GM12878 (cell line): ENCODE measurements around the gene SEC31B. TPM values are rescaled to one million over a fixed set of nuclear protein-coding genes. Genes with fewer than 3 reads are reported as not detected.

ENCODE experiments used
- CEBPB ChIP-seq, 2 experiments: fragments of 150-350 bp in 1 of 2; IDR thresholded peaks; 2 replicates each; pipeline ENCODE4 v1.6.1; 2012 to 2014; ENCODE audit warnings: low read depth in 2 of 2, low read length in 2 of 2, borderline replicate concordance in 1 of 2, inconsistent platforms in 1 of 2
- POLR2A ChIP-seq: IDR thresholded peaks from 2 replicates; pipeline ENCODE4 v1.6.1; 2011; ENCODE audit warnings: low read depth, mild to moderate bottlenecking, low read length
- TCF3 ChIP-seq: IDR thresholded peaks from 2 replicates; pipeline ENCODE4 v1.6.1; 2012; ENCODE audit warnings: low read depth, mild to moderate bottlenecking, low read length, borderline replicate concordance; ENCODE audit not compliant: insufficient read depth
- YBX1 ChIP-seq: fragments of 450-650 bp; IDR thresholded peaks from 2 replicates; pipeline ENCODE4 v1.6.1; 2016; ENCODE audit warnings: antibody characterized with exemption
- ZNF274 ChIP-seq: IDR thresholded peaks from one replicate; pipeline ENCODE4 v1.8.0; 2011; ENCODE audit not compliant: insufficient read length, insufficient read depth
- polyA plus RNA-seq, 11 experiments: library from polyadenylated mRNA; depleted of rRNA in 4 of 11; unstranded in 6 of 11; stranded (reverse) in 5 of 11; fragments of >200 nt; fragmentation: Nextera tagmentation in 4 of 11; fragmentation: Illumina TruSeq in 1 of 11; extraction: Ambion mirVana in 4 of 11; extraction: Trizol in 1 of 11; gene quantifications; 1 replicate in 1 of 11; 2 replicates in 10 of 11; pipeline versions ENCODE4 v1.2.1 to v1.2.3, GENCODE V29; 2011 to 2016; ENCODE audit warnings: inconsistent platforms in 2 of 11, missing spikeins in 2 of 11, low read depth in 1 of 11
- total RNA-seq, 4 experiments: library from RNA; depleted of rRNA in 3 of 4; stranded (reverse); fragments of >200 nt in 3 of 4; fragmentation: Illumina TruSeq in 1 of 4; extraction: Trizol in 1 of 4; gene quantifications; 2 replicates each; pipeline versions ENCODE4 v1.2.1 to v1.2.3, GENCODE V29; 2013 to 2021
- TF ChIP-seq, protein P1 (sequence below): fragments of 450-650 bp; formaldehyde crosslinking; IDR thresholded peaks from 2 replicates; pipeline ENCODE4 v1.4.0; 2020; ENCODE audit warnings: mild to moderate bottlenecking, moderate library complexity
- TF ChIP-seq, protein P2 (sequence below): fragments of 450-650 bp; IDR thresholded peaks from 2 replicates; pipeline ENCODE4 v1.6.1; 2017; ENCODE audit warnings: mild to moderate bottlenecking

Gene SEC31B
- total and polyA plus RNA-seq, 10 of the 15 experiments (the other 5 are each of a cell fraction or from before 2014, with no cell fraction given), result 3.4 to 24.3 (median 9.9) TPM

DNA sequence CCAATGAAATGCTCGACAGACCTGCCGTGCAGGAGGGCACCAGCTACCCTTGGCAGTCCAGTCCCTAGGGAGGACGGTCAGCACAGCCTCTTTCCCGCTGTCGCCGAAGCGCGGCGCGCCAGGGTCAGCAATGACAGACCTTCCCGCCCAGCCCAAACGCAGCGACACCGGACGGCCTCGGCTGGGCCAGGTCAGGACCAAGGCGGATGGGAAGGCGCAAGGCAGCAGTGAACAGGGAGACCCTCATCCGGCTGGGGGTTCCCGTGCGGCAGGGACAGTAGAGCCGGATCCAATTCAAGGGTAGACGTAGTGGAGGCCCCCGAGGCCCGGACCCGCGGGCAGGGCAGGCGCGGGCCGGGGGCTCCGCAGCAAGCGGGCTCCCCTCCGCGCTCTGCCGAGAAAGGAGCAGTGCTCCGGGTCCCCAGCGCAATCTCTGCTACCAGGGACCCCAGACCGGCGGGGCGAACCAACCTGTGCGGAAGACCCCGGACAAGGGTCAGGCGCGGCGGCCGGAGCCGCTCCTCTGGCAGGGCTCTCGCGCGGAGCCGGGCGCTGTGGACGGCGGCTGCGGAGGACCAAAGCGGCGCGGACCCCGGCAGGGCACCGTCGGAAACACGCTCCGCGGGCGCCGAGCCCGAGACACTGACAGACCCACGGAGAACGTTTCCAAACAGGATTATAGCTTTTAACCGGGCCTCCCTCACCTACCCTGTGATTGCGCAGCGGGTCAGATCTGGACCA is at the start of gene SEC31B (continued):
- TF ChIP-seq, protein P1, sequence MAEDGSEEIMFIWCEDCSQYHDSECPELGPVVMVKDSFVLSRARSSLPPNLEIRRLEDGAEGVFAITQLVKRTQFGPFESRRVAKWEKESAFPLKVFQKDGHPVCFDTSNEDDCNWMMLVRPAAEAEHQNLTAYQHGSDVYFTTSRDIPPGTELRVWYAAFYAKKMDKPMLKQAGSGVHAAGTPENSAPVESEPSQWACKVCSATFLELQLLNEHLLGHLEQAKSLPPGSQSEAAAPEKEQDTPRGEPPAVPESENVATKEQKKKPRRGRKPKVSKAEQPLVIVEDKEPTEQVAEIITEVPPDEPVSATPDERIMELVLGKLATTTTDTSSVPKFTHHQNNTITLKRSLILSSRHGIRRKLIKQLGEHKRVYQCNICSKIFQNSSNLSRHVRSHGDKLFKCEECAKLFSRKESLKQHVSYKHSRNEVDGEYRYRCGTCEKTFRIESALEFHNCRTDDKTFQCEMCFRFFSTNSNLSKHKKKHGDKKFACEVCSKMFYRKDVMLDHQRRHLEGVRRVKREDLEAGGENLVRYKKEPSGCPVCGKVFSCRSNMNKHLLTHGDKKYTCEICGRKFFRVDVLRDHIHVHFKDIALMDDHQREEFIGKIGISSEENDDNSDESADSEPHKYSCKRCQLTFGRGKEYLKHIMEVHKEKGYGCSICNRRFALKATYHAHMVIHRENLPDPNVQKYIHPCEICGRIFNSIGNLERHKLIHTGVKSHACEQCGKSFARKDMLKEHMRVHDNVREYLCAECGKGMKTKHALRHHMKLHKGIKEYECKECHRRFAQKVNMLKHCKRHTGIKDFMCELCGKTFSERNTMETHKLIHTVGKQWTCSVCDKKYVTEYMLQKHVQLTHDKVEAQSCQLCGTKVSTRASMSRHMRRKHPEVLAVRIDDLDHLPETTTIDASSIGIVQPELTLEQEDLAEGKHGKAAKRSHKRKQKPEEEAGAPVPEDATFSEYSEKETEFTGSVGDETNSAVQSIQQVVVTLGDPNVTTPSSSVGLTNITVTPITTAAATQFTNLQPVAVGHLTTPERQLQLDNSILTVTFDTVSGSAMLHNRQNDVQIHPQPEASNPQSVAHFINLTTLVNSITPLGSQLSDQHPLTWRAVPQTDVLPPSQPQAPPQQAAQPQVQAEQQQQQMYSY (CRISPR knock-in tag), result no peak
- TF ChIP-seq TCF3, result no peak
- TF ChIP-seq ZNF274, result no peak
- no peak for TF ChIP-seq CEBPB (IDR thresholded peaks at IDR 0.05; ENCODE audit: borderline replicate concordance in 1 of 2, low read depth in 2 of 2, low read length in 2 of 2)
- no peak for TF ChIP-seq YBX1
- peak; percentile 50 for TF ChIP-seq POLR2A
- TF ChIP-seq, protein P2, sequence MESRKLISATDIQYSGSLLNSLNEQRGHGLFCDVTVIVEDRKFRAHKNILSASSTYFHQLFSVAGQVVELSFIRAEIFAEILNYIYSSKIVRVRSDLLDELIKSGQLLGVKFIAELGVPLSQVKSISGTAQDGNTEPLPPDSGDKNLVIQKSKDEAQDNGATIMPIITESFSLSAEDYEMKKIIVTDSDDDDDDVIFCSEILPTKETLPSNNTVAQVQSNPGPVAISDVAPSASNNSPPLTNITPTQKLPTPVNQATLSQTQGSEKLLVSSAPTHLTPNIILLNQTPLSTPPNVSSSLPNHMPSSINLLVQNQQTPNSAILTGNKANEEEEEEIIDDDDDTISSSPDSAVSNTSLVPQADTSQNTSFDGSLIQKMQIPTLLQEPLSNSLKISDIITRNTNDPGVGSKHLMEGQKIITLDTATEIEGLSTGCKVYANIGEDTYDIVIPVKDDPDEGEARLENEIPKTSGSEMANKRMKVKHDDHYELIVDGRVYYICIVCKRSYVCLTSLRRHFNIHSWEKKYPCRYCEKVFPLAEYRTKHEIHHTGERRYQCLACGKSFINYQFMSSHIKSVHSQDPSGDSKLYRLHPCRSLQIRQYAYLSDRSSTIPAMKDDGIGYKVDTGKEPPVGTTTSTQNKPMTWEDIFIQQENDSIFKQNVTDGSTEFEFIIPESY, result no peak
